ENCODE data around the gene STX18. TPM values are rescaled to one million over a fixed set of nuclear protein-coding genes. Genes with fewer than 3 reads are reported as not detected.
"Not testable (repeated sequence)": the region's sequence is repeated elsewhere in the genome, so short reads cannot be mapped to it uniquely, and the experiment has no call there.

Gene STX18
- total RNA-seq, 1 donor from 2014 or later: 21.1 TPM

DNA sequence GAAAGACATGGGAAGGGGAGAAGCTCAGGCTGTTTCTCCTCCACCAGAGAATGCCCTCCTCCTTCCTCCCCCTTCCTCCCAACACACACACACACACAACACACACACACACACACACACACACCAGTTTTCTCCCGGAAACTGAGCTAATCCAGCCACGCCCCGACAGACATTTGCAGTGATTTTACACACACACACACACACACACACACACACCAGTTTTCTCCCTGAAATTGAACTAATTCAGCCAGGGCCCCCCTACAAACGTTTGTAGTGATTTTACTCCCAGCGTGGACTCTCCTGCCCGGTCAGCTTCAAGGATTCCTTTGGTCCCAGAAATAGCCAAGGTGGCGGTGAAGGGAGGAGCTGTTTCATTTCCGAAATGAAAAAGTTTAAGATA lies 32.9 kb upstream of the STX18 start:
- no peak for DNase-seq (ENCODE audit: low spot score)
- Mint-ChIP-seq H3K4me1 (ENCODE audit: low read depth) (peaks cover 15% of the 10 kb centered on the region), H3K27ac (ENCODE audit: unreplicated experiment) (peak overlapping the region; percentile 65), H3K27me3 (ENCODE audit: low read depth) (no peaks in the 10 kb centered on the region), H3K9me3 (ENCODE audit: low read depth) (peaks cover 1% of the 10 kb centered on the region), H3K36me3 (ENCODE audit: low read depth) (peaks cover 3% of the 10 kb centered on the region), H3K4me3 (ENCODE audit: unreplicated experiment) (peak overlapping the region; percentile 72)
- TF ChIP-seq, protein P1, sequence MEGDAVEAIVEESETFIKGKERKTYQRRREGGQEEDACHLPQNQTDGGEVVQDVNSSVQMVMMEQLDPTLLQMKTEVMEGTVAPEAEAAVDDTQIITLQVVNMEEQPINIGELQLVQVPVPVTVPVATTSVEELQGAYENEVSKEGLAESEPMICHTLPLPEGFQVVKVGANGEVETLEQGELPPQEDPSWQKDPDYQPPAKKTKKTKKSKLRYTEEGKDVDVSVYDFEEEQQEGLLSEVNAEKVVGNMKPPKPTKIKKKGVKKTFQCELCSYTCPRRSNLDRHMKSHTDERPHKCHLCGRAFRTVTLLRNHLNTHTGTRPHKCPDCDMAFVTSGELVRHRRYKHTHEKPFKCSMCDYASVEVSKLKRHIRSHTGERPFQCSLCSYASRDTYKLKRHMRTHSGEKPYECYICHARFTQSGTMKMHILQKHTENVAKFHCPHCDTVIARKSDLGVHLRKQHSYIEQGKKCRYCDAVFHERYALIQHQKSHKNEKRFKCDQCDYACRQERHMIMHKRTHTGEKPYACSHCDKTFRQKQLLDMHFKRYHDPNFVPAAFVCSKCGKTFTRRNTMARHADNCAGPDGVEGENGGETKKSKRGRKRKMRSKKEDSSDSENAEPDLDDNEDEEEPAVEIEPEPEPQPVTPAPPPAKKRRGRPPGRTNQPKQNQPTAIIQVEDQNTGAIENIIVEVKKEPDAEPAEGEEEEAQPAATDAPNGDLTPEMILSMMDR (IDR thresholded peaks at IDR 0.05): no peak

DNA sequence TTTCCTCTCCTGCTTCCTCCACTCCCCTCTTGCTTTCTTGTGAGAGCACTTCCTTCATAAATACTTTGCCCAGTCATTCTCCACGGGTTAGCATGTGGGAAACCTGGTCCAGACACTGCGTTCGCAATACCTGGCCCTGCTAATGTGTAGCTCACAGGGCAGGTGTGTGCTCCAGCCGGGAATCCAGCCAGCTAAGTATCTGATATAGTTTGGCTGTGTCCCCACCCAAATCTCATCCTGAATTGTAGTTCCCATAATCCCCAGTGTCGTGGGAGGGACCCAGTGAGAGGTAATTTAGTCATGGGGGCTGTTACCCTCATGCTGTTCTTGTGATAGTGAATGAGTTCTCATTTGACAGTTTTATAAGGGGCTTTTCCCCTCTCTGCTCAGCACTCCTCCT lies 32.2 kb upstream of the STX18 start:
- H3K4me1 Mint-ChIP-seq (ENCODE audit: low read depth): peaks cover 15% of the 10 kb centered on the region
- TF ChIP-seq, protein P1 (IDR thresholded peaks at IDR 0.05): no peak
- H3K27me3 Mint-ChIP-seq (ENCODE audit: low read depth): no peaks in the 10 kb centered on the region
- H3K9me3 Mint-ChIP-seq (ENCODE audit: low read depth): peaks cover 3% of the 10 kb centered on the region
- no peak overlapping the region for H3K4me3 Mint-ChIP-seq (ENCODE audit: unreplicated experiment)
- DNase-seq (ENCODE audit: low spot score): no peak
- H3K36me3 Mint-ChIP-seq (ENCODE audit: low read depth): peaks cover 4% of the 10 kb centered on the region
- H3K27ac Mint-ChIP-seq (ENCODE audit: unreplicated experiment): peak overlapping the region; percentile 6

DNA sequence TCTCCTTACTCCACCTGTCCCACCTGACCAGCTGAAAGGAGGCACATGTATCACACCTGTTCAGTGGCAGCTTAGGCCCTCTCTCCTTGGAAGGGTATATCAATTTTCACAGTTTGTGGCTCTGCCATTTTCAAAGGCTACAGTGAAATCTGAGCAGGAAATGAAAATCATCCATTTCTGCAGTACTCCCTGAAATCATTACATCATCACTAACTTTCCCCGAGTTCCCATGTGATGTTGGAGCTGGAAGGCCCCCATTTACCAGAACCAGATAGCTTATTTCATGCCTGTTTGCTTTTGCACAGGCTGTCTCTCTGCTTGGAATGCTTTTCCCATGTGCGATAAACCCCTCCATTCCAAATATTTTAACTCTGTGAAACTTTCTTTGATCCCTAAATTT lies 31.0 kb upstream of the STX18 start:
- H3K36me3 Mint-ChIP-seq (ENCODE audit: low read depth): peaks cover 2% of the 10 kb centered on the region
- H3K9me3 Mint-ChIP-seq (ENCODE audit: low read depth): peaks cover 3% of the 10 kb centered on the region
- H3K27me3 Mint-ChIP-seq (ENCODE audit: low read depth): no peaks in the 10 kb centered on the region
- H3K4me1 Mint-ChIP-seq (ENCODE audit: low read depth): peaks cover 15% of the 10 kb centered on the region
- DNase-seq (ENCODE audit: low spot score): no peak
- TF ChIP-seq, protein P1 (IDR thresholded peaks at IDR 0.05): no peak
- H3K27ac Mint-ChIP-seq (ENCODE audit: unreplicated experiment): no peak overlapping the region
- no peak overlapping the region for H3K4me3 Mint-ChIP-seq (ENCODE audit: unreplicated experiment)

DNA sequence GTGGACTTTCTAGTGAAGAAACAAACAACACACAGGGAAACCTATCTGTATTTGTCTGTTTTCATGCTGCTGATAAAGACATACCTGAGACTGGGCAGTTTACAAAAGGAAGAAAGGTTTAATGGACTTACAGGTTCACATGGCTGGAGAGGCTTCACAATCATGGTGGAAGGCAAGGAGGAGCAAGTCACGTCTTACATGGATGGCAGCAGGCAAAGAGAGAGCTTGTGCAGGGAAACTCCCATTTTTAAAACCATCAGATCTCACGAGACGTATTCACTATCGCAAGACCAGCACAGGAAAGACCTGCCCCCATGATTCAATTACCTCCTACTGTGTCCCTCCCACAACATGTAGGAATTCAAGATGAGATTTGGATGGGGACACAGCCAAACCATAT lies 28.0 kb upstream of the STX18 start:
- H3K27ac Mint-ChIP-seq (ENCODE audit: unreplicated experiment); H3K27me3 Mint-ChIP-seq (ENCODE audit: low read depth); H3K9me3 Mint-ChIP-seq (ENCODE audit: low read depth); DNase-seq (ENCODE audit: low spot score); H3K36me3 Mint-ChIP-seq (ENCODE audit: low read depth); H3K4me1 Mint-ChIP-seq (ENCODE audit: low read depth); H3K4me3 Mint-ChIP-seq (ENCODE audit: unreplicated experiment): not testable (repeated sequence)

DNA sequence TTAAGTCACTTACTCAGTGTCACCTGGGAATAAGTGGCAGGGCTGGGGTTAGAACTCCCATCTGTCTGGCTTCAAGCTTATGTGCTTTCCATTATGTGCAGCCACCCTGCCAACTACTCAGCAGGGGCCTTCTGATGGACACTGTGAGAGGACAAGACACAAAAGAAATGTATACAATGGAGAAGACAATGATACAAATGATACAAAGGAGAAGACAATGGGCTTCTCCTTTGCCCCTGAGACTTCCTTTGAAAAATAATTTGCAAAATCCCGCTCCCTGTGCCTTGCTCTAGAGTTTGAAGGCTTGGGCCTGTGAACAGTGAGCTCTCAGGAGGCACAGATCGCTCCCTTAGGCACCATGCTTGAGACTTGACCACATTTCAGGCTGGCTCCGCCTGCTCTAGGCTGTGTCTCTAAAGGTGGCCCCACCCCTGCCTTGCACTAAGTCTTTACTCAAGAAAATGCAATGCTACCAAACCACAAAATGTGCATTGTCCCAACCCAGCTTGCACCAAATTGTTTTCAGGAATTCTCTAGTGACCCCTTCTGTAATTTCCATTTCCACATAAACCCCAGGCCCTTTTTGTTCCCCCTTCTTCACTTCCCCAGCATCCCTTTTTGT lies 27.1 kb upstream of the STX18 start:
- H3K4me3 Mint-ChIP-seq (ENCODE audit: unreplicated experiment): no peak overlapping the region
- H3K4me1 Mint-ChIP-seq (ENCODE audit: low read depth): no peaks in the 10 kb centered on the region
- peaks cover 6% of the 10 kb centered on the region for H3K9me3 Mint-ChIP-seq (ENCODE audit: low read depth)
- H3K27me3 Mint-ChIP-seq (ENCODE audit: low read depth): no peaks in the 10 kb centered on the region
- TF ChIP-seq, protein P1 (IDR thresholded peaks at IDR 0.05): no peak
- peaks cover 8% of the 10 kb centered on the region for H3K36me3 Mint-ChIP-seq (ENCODE audit: low read depth)
- DNase-seq (ENCODE audit: low spot score): no peak
- H3K27ac Mint-ChIP-seq (ENCODE audit: unreplicated experiment): no peak overlapping the region

DNA sequence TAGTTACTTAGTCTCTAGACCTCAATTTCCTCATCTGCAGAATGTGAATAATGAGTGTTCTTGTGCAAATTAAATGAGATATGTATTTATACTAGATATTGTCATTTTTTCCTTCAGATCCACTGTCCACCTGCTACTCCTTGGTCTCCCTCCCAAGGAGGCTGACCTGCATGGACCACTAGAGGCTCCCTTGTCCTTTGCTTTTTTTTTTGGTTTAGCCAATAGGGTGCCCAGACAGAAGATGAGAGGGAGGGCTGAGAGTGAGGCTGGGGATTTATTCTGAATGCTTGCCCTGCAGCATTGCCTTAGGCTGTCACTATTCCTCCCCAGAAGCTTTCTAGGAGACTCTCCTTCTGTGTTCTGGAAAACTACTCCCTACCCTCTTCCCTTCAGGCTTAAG lies 24.5 kb upstream of the STX18 start:
- not testable (repeated sequence) for H3K27me3 Mint-ChIP-seq (ENCODE audit: low read depth); H3K4me3 Mint-ChIP-seq (ENCODE audit: unreplicated experiment); H3K4me1 Mint-ChIP-seq (ENCODE audit: low read depth); H3K27ac Mint-ChIP-seq (ENCODE audit: unreplicated experiment); DNase-seq (ENCODE audit: low spot score); H3K36me3 Mint-ChIP-seq (ENCODE audit: low read depth); H3K9me3 Mint-ChIP-seq (ENCODE audit: low read depth)
